Measurements from ENCODE around the gene ZFAND6.

The ZFAND6 gene

DNA sequence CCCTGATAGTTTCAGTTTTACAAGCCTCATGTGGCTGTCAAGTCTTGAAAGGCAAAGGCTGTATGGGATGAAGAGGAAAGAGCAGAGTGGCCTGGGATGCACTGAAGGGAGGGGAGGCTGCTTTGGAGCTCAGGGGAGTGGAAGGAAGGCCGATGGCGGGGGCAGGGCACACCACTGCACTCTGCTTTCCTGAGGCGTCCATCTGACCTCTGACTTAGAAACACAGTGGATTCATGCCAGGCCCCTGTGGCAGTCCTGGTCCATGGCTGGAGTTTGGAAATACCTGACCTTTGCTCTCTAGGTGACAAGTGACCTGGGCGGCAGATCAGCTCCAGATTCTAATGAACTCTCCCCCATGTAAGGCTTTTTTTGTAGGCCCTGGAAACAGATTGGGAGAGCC, 112.3 kb downstream of the ZFAND6 start:
- DNase-seq (ENCODE audit: low spot score) = no peak

- DNase-seq (ENCODE audit: low spot score) = no peak
These were observed 112.9 kb downstream of the ZFAND6 start for GRCh38 chr15:80172401-80172800.

DNA sequence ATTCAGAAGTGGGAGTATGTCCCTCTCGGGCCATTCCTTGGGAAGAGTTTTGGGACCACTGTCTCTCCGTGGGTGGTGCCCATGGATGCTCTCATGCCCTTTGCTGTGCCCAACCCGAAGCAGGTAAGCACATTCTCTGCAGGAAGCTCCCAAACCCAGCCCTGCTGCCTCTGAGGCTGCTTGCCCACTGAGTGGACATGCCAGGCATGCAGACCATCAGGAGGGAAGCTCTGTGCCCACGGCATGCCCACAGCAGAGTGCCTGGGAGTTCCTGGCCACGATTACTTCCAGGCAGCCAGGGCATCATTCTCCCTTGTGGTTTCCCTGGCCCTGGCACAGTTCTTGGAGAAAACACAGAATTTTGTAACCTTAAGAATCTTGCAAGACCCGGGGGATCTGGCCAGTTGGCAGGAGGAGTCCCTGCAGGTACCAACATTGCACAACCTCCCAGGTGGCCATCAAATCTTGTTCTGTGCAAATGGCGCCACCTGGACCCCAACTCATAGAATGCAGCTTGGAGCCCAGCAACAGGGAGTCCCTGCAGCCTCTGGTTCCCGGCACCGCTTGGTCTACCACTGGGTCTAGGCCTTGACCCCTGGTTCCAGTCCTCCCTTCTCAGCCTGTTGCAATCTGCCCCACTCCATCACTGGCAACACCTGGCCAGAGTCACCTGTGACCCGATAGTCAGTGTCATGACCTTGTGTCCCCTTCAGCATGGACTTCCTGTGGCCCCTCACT, 113.7 kb downstream of the ZFAND6 start:
- peak; percentile 63 for DNase-seq (ENCODE audit: low spot score)

DNA sequence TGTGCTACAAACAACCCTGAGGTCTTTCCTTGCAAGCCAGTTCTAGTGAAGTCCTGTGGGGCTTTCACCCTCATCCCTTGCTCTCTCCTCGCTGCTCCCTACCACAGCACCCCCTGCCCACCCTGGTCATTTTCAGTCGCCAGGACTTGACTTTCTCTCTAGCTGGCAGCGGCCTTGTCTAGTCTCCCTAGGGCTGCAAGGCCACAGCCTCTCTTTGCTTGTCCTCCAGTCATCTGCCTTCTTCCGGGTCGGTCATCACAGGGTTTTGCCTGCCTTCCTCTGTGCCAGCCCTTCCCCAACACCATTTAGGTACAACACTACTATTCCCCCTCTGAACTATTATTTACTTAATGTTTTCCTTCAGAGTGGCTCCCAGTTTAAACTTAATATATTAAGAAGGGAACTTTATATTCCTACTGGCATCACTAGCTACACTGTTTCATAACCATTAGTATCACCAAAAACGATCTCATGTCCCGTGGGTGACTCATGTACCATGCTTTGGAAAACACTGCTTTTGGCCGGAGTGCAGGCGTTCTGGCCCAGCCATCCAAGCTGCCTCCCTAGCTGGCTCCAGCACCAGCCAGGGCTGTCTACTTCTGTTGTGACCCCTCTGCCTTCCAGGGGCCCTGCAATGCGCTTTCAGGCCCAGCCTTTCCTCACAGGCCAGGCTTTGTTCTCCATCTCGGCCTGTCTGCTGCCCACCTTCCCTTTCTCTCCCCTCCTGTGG, 114.7 kb downstream of the ZFAND6 start:
- DNase-seq (ENCODE audit: low spot score) = no peak

DNA sequence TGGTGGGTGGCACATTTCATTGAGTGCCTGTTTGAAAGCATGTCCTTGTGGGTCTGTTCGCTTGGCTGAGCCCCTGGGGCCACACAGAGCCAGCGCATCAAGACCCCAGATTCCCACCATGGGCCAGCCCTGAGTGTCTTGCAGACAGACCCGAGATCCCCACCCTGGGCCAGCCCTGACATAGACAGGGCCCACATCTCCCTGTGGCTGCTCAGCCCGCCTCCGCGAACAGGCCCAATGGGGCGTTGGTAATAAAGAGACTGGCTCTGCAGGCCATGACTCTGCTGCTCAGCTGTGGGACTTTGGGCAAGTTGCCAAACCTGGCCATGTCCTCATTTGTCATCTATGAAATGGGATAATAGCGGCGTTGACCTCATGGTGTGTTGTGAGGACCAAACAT, 116.0 kb downstream of the ZFAND6 start:
- DNase-seq (ENCODE audit: low spot score) = no peak

- no peak for DNase-seq (ENCODE audit: low spot score)
These were observed 117.0 kb downstream of the ZFAND6 start for GRCh38 chr15:80176443-80176842.

GRCh38 chr15:80177156-80177555, 117.7 kb downstream of the ZFAND6 start:
- no peak for DNase-seq (ENCODE audit: low spot score)

DNA sequence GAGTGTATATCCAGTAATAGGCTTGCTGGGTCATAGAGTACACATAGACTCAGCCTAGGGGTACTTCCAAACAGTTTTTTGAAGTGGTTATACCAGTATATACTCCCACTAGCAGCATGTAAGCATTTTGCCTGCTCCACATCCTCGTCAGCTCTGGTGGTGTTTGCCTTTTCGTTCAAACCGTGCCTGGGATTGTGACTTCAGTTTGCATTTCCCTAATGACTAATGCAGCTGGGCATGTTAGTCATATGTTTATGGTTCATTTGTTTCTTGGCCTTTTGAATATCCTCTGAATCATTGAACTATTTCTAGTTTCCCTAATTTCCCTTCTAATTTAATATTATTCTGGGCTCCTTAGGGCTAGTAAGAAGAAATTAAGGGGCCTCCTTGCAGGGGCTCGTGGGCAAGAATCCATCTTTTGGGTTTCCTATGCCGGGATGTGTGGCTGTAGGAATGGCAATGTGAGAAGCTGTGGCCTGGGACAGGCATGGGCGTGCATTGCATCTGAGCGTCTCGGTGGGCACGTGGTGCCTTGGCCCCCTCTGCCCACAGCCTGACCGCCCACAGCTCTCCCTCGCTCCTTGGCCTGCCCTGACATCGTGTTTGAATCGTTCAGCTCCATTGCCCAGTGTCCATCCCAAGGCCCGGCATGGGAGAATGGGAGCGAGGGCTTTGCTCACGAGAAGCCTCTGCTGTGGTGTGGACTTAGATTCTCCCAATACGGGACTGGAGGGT, 119.7 kb downstream of the ZFAND6 start:
- no peak for DNase-seq (ENCODE audit: low spot score)

- DNase-seq (ENCODE audit: low spot score) = no peak
These were observed 120.5 kb downstream of the ZFAND6 start for GRCh38 chr15:80179935-80180334.

DNA sequence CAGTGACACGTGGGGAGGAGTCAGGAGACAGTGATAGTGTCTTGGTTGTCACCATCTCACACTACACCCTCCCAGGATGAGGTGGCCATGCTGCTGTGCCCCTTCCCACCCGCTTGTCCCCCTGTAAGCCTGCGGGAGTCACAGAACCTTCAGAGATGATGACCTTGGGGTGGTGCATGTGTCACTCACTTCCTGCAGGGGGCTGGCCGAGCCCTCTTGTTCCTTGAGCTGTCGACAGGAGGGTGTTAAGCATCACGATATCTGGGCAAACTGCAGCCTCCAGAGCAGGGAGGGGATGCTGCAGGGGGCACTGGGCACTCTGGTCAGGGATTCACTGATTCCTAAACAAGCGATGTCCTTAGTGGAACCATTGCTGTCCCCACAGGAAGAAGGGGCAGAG, 121.0 kb downstream of the ZFAND6 start:
- DNase-seq (ENCODE audit: low spot score) = no peak

DNA sequence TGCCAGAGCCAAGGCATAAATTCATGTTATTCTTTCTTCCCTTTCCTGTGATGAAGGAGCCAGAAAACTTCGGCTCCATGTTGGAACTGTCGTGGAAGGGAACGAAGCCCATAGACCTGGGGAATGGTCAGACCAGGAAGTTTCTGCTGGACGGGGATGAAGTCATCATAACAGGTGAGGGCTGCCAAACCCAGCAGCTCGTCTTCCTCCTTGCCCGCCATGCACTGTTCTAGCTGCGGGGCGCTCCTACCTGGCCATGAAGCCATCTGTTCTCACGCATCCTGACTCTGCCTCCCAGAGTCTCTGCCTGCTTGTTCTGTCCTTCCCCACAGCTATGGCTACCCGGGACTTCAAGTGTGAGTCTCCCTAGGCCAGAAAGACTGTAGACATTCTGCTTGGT, 121.5 kb downstream of the ZFAND6 start:
- DNase-seq (ENCODE audit: low spot score) = no peak

- DNase-seq (ENCODE audit: low spot score) = no peak
These were observed 123.3 kb downstream of the ZFAND6 start for GRCh38 chr15:80182611-80183261.

DNA sequence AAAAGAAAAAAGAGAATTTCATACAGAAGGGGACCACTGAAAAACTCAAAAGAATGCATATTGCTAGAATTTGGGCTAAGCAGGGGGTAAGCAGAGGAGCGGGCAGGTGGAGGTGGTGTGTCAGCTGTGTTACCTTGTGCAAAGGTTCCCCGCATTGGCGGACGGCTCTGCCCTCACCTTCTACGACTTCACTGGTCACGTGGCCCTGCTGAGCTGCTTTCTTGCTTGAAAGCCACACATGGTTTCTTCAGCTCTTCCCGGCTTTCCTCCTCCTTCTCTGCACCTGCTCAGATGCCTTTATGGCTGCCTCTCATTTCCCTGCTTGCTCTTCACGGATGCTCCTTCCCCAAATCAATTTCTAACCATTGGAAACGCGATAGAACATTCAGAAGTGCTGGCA, 123.8 kb downstream of the ZFAND6 start:
- DNase-seq (ENCODE audit: low spot score) = no peak

DNA sequence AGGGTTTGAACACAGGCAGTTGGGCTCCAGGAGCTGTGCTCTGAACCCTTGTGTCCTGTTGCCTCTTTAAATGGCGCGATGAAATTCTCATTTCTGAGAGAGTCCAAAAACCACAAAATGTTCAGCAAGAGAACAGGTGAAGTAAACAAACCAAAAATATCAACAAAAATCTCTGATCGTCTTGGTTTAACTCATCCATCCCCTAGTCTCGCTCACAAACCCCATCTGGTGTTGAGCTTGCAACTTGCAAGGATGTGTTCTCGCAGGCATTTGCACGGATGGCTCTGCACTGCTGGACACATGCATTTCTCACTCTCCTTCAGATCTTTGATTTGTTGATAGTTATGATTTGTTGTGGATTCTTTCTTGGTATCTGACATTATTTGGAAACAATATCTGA, 124.4 kb downstream of the ZFAND6 start:
- DNase-seq (ENCODE audit: low spot score) = no peak

DNA sequence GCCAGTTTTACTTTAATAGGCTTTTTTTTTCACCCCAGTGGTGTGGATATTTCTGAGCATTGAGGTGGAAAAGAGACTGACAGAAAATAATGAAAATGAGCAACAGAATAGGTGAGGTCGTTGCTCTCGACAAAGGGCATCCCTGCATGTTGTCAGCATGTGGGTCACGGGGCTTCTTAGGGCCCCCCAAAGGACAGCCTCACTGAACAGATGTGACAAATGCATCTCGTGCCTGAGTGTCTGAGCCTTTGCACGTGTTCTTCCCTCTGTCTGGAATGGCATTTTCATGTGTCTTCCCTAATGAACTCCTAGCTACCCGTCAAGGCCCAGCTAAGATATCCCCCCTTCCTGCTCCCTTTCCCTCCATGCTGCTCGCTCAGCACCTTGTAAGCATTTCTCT, 125.1 kb downstream of the ZFAND6 start:
- DNase-seq (ENCODE audit: low spot score) = no peak

DNA sequence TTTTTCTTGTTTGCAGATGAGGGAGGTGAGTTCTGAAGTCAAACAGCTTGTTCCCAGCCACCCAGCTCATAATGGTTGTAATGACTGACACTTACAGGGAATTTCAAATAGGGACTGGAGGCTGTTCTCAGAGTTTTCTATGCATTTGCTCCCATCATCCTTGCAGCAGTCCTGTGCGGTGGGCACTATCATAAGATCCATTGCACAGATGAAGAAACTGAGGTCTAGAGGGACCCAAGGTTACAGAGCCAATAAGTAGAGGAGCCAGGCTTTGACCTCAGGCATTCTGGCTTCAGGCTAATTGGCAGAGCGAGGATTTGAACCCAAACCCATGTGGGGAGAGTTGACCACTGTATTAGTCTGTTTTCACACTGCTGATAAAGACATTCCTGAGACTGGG, 125.7 kb downstream of the ZFAND6 start:
- no peak for DNase-seq (ENCODE audit: low spot score)

DNA sequence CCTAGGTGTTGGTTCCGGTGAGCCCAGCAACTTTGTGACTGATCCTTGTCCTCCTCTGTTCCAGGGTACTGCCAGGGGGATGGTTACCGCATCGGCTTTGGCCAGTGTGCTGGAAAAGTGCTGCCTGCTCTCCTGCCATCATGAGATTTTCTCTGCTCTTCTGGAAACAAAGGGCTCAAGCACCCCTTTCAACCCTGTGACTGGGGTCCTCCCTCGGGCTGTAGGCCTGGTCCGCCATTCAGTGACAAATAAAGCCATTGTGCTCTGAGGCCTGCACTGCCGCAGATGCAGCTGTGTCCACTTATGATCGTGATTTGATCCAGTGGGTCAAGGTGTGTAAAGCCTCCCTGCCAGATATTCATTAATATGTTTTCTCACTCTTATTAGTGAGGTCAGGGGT, 126.6 kb downstream of the ZFAND6 start:
- no peak for DNase-seq (ENCODE audit: low spot score)

DNA sequence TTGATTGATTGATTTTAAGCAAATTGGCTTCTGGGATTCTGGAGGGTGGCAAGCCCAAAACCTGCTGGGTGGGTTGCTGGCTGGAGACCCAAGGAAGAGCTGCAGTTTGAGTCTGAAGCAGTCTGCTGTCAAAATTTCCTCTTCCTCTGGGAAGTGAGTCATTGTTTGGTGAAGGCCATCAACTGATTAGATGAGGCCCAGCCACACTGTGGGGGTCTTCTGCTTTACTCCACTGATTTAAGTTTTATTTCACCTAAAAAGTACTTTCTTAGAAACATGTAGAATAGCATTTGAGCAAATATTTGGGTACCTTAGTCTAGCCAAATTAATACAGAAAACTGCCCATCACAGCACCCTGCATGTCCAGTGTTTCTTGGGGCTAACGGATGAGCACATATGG, 127.1 kb downstream of the ZFAND6 start:
- no peak for DNase-seq (ENCODE audit: low spot score)

Data from CD4-positive, alpha-beta T cell treated with Interleukin-15 for 4 hours (primary cell).